Peyer's patch (tissue), 4 donors: ENCODE data around the gene SLC11A2. TPM values are rescaled to one million over a fixed set of nuclear protein-coding genes. Genes with fewer than 3 reads are reported as not detected.

Experiments
- DNase-seq, 3 donors: peaks; one replicate each; pipeline ENCODE4 v3.0.0-alpha.2; 2017 to 2019
- H3K27ac ChIP-seq, 4 donors: fragments of 200-600 bp; sonication (generic); one replicate each; pipeline ENCODE4 v1.5.1; 2016 to 2019
- H3K27me3 ChIP-seq, 2 donors: fragments of 200-600 bp; sonication (generic); one replicate each; pipeline ENCODE4 v1.5.1; 2019
- H3K36me3 ChIP-seq, 3 donors: fragments of 200-600 bp; sonication (generic); one replicate each; pipeline ENCODE4 v1.5.1; 2016 to 2019
- H3K4me1 ChIP-seq, 4 donors: fragments of 200-600 bp; sonication (generic); one replicate each; pipeline ENCODE4 v1.5.1; 2016 to 2019
- H3K4me3 ChIP-seq, 4 donors: fragments of 200-600 bp; sonication (generic); 1 replicate in 3 of 4; 2 replicates in 1 of 4; pipeline ENCODE4 v1.5.1; 2016 to 2019; ENCODE audit warnings: mild to moderate bottlenecking in 1 of 4
- H3K9me3 ChIP-seq, 4 donors: fragments of 200-600 bp; sonication (generic); one replicate each; pipeline ENCODE4 v1.5.1; 2016 to 2019; ENCODE audit warnings: mild to moderate bottlenecking in 1 of 4
- CTCF ChIP-seq, 6 experiments: fragments of 450-650 bp in 4 of 6; fragments of 200-600 bp in 2 of 6; sonication (generic) in 1 of 6; IDR thresholded peaks; one replicate each; pipeline ENCODE4 v1.5.1; 2017 to 2019; ENCODE audit warnings: antibody characterized with exemption in 6 of 6, mild to moderate bottlenecking in 3 of 6, moderate library complexity in 1 of 6
- POLR2A ChIP-seq, 2 donors: fragments of 450-650 bp; IDR thresholded peaks; one replicate each; pipeline ENCODE4 v1.5.1; 2017; ENCODE audit warnings: antibody characterized with exemption in 2 of 2, mild to moderate bottlenecking in 2 of 2, moderate library complexity in 2 of 2
- total RNA-seq, 4 donors: library from RNA; depleted of rRNA; stranded (reverse); fragments of >200 nt; gene quantifications; one replicate each; pipeline ENCODE4 v1.1.0, GENCODE V29; 2016

The SLC11A2 gene
- total RNA-seq, 4 donors from 2014 or later: 37.1 to 57.4 (median 50.0) TPM

GRCh38 chr12:51067229-51067628 is 41.0 kb upstream of the SLC11A2 start:
- DNase-seq: no peak
- no peaks in the 10 kb centered on the region for H3K27me3 ChIP-seq
- no peaks in the 10 kb centered on the region for H3K9me3 ChIP-seq
- H3K4me1 ChIP-seq: no peaks in the 10 kb centered on the region
- no peak overlapping the region for H3K4me3 ChIP-seq
- no peak overlapping the region for H3K27ac ChIP-seq
- peaks cover 0 to 89% (median 0%) of the 10 kb centered on the region in 3 donors for H3K36me3 ChIP-seq
- TF ChIP-seq POLR2A (IDR thresholded peaks at IDR 0.05): no peak
- TF ChIP-seq CTCF (IDR thresholded peaks at IDR 0.05): no peak

- peaks cover 0 to 73% (median 0%) of the 10 kb centered on the region in 3 donors for H3K36me3 ChIP-seq
Observed at GRCh38 chr12:51065530-51065929, 39.3 kb upstream of the SLC11A2 start.

GRCh38 chr12:51062631-51063397 is 36.6 kb upstream of the SLC11A2 start:
- Histone ChIP-seq H3K4me1 (no peaks in the 10 kb centered on the region), H3K36me3 (peaks cover 0 to 79% (median 0%) of the 10 kb centered on the region in 3 donors), H3K27ac (no peak overlapping the region), H3K4me3 (no peak overlapping the region), H3K9me3 (no peaks in the 10 kb centered on the region), H3K27me3 (no peaks in the 10 kb centered on the region)
- no peak for DNase-seq
- no peak for TF ChIP-seq CTCF (IDR thresholded peaks at IDR 0.05)
- TF ChIP-seq POLR2A (IDR thresholded peaks at IDR 0.05): no peak

More at GRCh38 chr12:51065530-51065929, 39.3 kb upstream of the SLC11A2 start:
- TF ChIP-seq POLR2A (IDR thresholded peaks at IDR 0.05) (no peak), CTCF (IDR thresholded peaks at IDR 0.05) (no peak)
- Histone ChIP-seq H3K9me3 (no peaks in the 10 kb centered on the region), H3K27ac (no peak overlapping the region), H3K27me3 (no peaks in the 10 kb centered on the region), H3K4me1 (no peaks in the 10 kb centered on the region), H3K4me3 (no peak overlapping the region)
- no peak for DNase-seq

DNA sequence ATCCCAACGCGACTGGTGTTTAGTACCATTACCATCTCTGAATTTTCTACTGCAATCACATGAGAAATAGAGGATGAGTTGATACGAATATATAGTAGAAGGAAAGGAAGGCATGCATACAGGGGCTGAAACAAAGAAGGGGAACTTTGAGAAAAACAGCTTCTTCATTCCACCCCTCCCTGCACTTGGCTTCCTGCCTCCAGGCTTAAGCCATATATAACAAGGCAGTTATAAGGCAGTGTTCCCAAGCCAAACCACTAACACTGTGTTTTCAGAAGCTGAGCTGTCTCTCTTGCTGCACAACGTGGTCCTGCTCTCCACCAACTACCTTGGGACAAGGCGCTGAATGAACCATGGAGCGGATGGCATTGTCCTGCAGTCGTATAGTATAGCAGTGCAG is 32.9 kb upstream of the SLC11A2 start:
- H3K9me3 ChIP-seq: no peaks in the 10 kb centered on the region
- H3K4me1 ChIP-seq: no peaks in the 10 kb centered on the region
- H3K4me3 ChIP-seq: no peak overlapping the region
- TF ChIP-seq CTCF (IDR thresholded peaks at IDR 0.05) (no peak), POLR2A (IDR thresholded peaks at IDR 0.05) (no peak)
- no peak for DNase-seq
- H3K36me3 ChIP-seq: peaks cover 0 to 78% (median 0%) of the 10 kb centered on the region in 3 donors
- no peaks in the 10 kb centered on the region for H3K27me3 ChIP-seq
- H3K27ac ChIP-seq: no peak overlapping the region

DNA sequence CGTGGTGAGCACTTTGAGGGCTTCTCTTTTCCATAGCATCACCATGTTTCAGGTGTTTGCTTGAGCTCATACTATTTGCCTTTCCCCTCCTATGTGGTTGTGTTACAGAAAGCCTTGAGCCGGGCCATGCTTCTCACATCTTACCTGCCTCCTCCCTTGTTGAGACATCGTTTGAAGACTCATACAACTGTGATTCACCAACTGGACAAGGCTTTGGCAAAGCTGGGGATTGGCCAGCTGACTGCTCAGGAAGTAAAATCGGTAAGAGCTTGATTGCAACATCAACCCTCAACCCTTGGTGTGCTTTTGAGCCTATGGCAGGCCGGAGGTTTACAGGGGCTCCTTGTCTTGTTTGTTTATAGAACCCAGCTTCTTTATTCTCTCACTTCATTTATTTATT is 30.1 kb upstream of the SLC11A2 start:
- Histone ChIP-seq H3K27me3 (no peaks in the 10 kb centered on the region), H3K9me3 (no peaks in the 10 kb centered on the region), H3K36me3 (peaks cover 0 to 91% (median 0%) of the 10 kb centered on the region in 3 donors), H3K27ac (no peak overlapping the region), H3K4me1 (no peaks in the 10 kb centered on the region), H3K4me3 (no peak overlapping the region)
- TF ChIP-seq POLR2A (IDR thresholded peaks at IDR 0.05): no peak
- TF ChIP-seq CTCF (IDR thresholded peaks at IDR 0.05): no peak
- DNase-seq: no peak
